Activated B cell treated with CpG ODN at 0.5 μM for 24 hours (primary cell): Measurements from ENCODE around the gene ID1. TPM values are rescaled to one million over a fixed set of nuclear protein-coding genes. Genes with fewer than 3 reads are reported as not detected.
A peak's percentile ranks its signal among the peaks of the same experiment; 100 is the strongest.

Source experiments
- ATAC-seq: fragments of 200-7000 bp; cut with Tn5 transposase; one replicate; pipeline ENCODE4 v1.10.0; 2021; ENCODE audit warnings: low read depth, mild to moderate bottlenecking, moderate library complexity
- CTCF ChIA-PET: fragments of 350-600 bp; sonication (Branson Sonifier 250); formaldehyde crosslinking; loops from one replicate; lab custom pipeline; 2021; ENCODE audit warnings: antibody characterized with exemption; lab: Charles Lee
- POLR2A ChIA-PET: fragments of 350-600 bp; sonication (Branson Sonifier 250); formaldehyde crosslinking; loops from one replicate; lab custom pipeline; 2021; ENCODE audit warnings: antibody characterized with exemption; lab: Charles Lee
- DNase-seq: peaks from one replicate; pipeline ENCODE4 v3.0.0; 2022
- H3K27ac Mint-ChIP-seq: one replicate; pipeline ENCODE4 v1.8.0; 2020; ENCODE audit warnings: mixed read lengths
- H3K27me3 Mint-ChIP-seq: one replicate; pipeline ENCODE4 v1.8.0; 2021; ENCODE audit warnings: mixed read lengths
- H3K36me3 Mint-ChIP-seq: one replicate; pipeline ENCODE4 v1.8.0; 2021; ENCODE audit warnings: low read depth, mixed read lengths
- H3K4me1 Mint-ChIP-seq: one replicate; pipeline ENCODE4 v1.8.0; 2021; ENCODE audit warnings: mixed read lengths
- H3K4me3 Mint-ChIP-seq: one replicate; pipeline ENCODE4 v1.8.0; 2020; ENCODE audit warnings: mild to moderate bottlenecking, mixed read lengths
- H3K9me3 Mint-ChIP-seq: one replicate; pipeline ENCODE4 v1.8.0; 2020; ENCODE audit warnings: mixed read lengths
- CTCF ChIP-seq: fragments of 200-600 bp; IDR thresholded peaks from one replicate; pipeline ENCODE4 v1.8.0; 2022; ENCODE audit warnings: antibody characterized with exemption, mild to moderate bottlenecking
- intact Hi-C: fragments of 100-400 bp; cut with micrococcal nuclease; formaldehyde crosslinking; loops from one replicate; pipeline ENCODE4 v1.15.1; 2024
- total RNA-seq: library from RNA; stranded (reverse); gene quantifications from 2 replicates; pipeline ENCODE4 v1.2.3, GENCODE V29; 2022

ID1 gene
- total RNA-seq, 1 donor from 2014 or later = 0.60 TPM

GRCh38 chr20:31602779-31603441, 2.2 kb upstream of the ID1 start:
- peak overlapping the region; percentile 52 for H3K27ac Mint-ChIP-seq
- peaks cover 32% of the 10 kb centered on the region for H3K27me3 Mint-ChIP-seq
- intact Hi-C loops = no loop called here
- ATAC-seq (peak; percentile 28), DNase-seq (no peak)
- peaks cover 30% of the 10 kb centered on the region for H3K4me1 Mint-ChIP-seq
- TF ChIP-seq CTCF = no peak
- ChIA-PET POLR2A (interaction anchor here (0.6 to 1.2 kb wide), 3 partner anchors 36 to 266 kb away, joined by 3 to 4 read pairs (median 4); no protein-coding TSS in a partner anchor), CTCF (interaction anchor here (0.6 to 3.4 kb wide), 4 partner anchors 10 to 46 kb away, joined by 3 to 36 read pairs (median 4); no protein-coding TSS in a partner anchor)
- no peaks in the 10 kb centered on the region for H3K9me3 Mint-ChIP-seq
- peak overlapping the region; percentile 68 for H3K4me3 Mint-ChIP-seq
- peaks cover 3% of the 10 kb centered on the region for H3K36me3 Mint-ChIP-seq

GRCh38 chr20:31603822-31604566, 1.1 kb upstream of the ID1 start:
- H3K4me3 Mint-ChIP-seq = peak overlapping the region; percentile 97
- DNase-seq (peak; percentile 69), ATAC-seq (peak; percentile 58)
- intact Hi-C loops = loop anchor here (2.0 kb wide), 4 partner anchors 15 to 119 kb away; partner anchors contain the start of genes BCL2L1 and HM13
- H3K36me3 Mint-ChIP-seq = peaks cover 3% of the 10 kb centered on the region
- H3K27ac Mint-ChIP-seq = peak overlapping the region; percentile 18
- H3K4me1 Mint-ChIP-seq = peaks cover 30% of the 10 kb centered on the region
- TF ChIP-seq CTCF = no peak
- H3K27me3 Mint-ChIP-seq = peaks cover 39% of the 10 kb centered on the region
- ChIA-PET CTCF (interaction anchor here (0.9 to 3.4 kb wide), 5 partner anchors 9 to 47 kb away, joined by 3 to 36 read pairs (median 4); no protein-coding TSS in a partner anchor), POLR2A (interaction anchor here (0.5 to 1.6 kb wide), 4 partner anchors 14 to 34 kb away, joined by 3 to 15 read pairs (median 6); no protein-coding TSS in a partner anchor)
- H3K9me3 Mint-ChIP-seq = no peaks in the 10 kb centered on the region

- peak overlapping the region; percentile 18 for H3K27ac Mint-ChIP-seq
These were observed 490 bp upstream of the ID1 start for GRCh38 chr20:31604567-31605030.

More at GRCh38 chr20:31604567-31605030, 490 bp upstream of the ID1 start:
- POLR2A ChIA-PET = interaction anchor here (1.2 to 1.6 kb wide), 3 partner anchors 32 to 57 kb away, joined by 5 to 15 read pairs (median 5); a partner anchor contains a TSS
- Mint-ChIP-seq H3K4me1 (peaks cover 30% of the 10 kb centered on the region), H3K4me3 (peak overlapping the region; percentile 97), H3K36me3 (peaks cover 3% of the 10 kb centered on the region), H3K9me3 (no peaks in the 10 kb centered on the region), H3K27me3 (peaks cover 40% of the 10 kb centered on the region)
- no peak for TF ChIP-seq CTCF
- CTCF ChIA-PET = interaction anchor here (0.7 to 3.4 kb wide), 8 partner anchors 8 to 47 kb away, joined by 3 to 36 read pairs (median 4); no protein-coding TSS in a partner anchor
- ATAC-seq (no peak), DNase-seq (no peak)
- intact Hi-C loops = loop anchor here (1.0 to 2.0 kb wide), 6 partner anchors 9 to 118 kb away; partner anchors contain the start of genes BCL2L1 and HM13
